Naive thymus-derived CD8-positive, alpha-beta T cell (primary cell): ENCODE data around the gene FBLN1. TPM values are rescaled to one million over a fixed set of nuclear protein-coding genes. Genes with fewer than 3 reads are reported as not detected.

Source experiments
- polyA plus RNA-seq, 3 donors: library from polyadenylated mRNA; unstranded; fragments of 300-500 nt; fragmentation: Illumina TruSeq; gene quantifications; one replicate each; pipeline ENCODE4 v1.2.3, GENCODE V29; 2021
- total RNA-seq, 8 experiments: library from RNA in 2 of 8; stranded (reverse) in 2 of 8; gene quantifications; one replicate each; pipeline ENCODE4 v1.2.3 and lab custom pipeline; 2021 to 2026

FBLN1 gene
- total and polyA plus RNA-seq, 5 experiments from 2014 or later, result not detected

Other genes with a start within 250 kb of the FBLN1 start
- not detected for gene UPK3A, start 217.9 kb upstream of the FBLN1 start, total RNA-seq
- not detected for gene UPK3A, start 217.9 kb upstream of the FBLN1 start, polyA plus RNA-seq
- gene FAM118A, start 192.9 kb upstream of the FBLN1 start, total RNA-seq, result 10 to 100 TPM; 82.8 to 88.5 TPM
- gene FAM118A, start 192.9 kb upstream of the FBLN1 start, polyA plus RNA-seq, result 10 to 100 TPM; 33.2 to 67.8 (median 48.1) TPM
- under 1 TPM in 1 of 2 experiments, not detected in 1; 0.16 TPM for gene SMC1B, start 89.3 kb upstream of the FBLN1 start, total RNA-seq
- gene SMC1B, start 89.3 kb upstream of the FBLN1 start, polyA plus RNA-seq, result not detected
- gene RIBC2, start 89.2 kb upstream of the FBLN1 start, total RNA-seq, result not detected
- not detected for gene RIBC2, start 89.2 kb upstream of the FBLN1 start, polyA plus RNA-seq
- 10 to 100 TPM; 77.4 to 78.0 TPM for gene ATXN10, start 169.0 kb downstream of the FBLN1 start, total RNA-seq
- gene ATXN10, start 169.0 kb downstream of the FBLN1 start, polyA plus RNA-seq, result 100 to 1,000 TPM in 1 of 3 donors, 10 to 100 TPM in 2; 91.1 to 117 (median 96.0) TPM